SK-N-SH (cell line): Measurements from ENCODE around the gene R3HDM4. TPM values are rescaled to one million over a fixed set of nuclear protein-coding genes. Genes with fewer than 3 reads are reported as not detected.

Source experiments
- CTCF ChIA-PET: fragments of 300-600, 350-600 bp; formaldehyde crosslinking; extraction: SDS; loops from one replicate; lab custom pipeline; 2021; lab: Yijun Ruan, JAX
- POLR2A ChIA-PET: fragments of 350-600 bp; sonication (Branson Sonifier 250); formaldehyde crosslinking; extraction: SDS; loops from one replicate; lab custom pipeline; 2020; ENCODE audit warnings: antibody characterized with exemption, inconsistent platforms; lab: Yijun Ruan, JAX
- DNase-seq: peaks from one replicate; pipeline ENCODE4 v3.0.0; 2012
- H2AFZ ChIP-seq: fragments of 200-600 bp; sonication (generic); 2 replicates; pipeline ENCODE4 v1.8.1; 2016; ENCODE audit warnings: antibody characterized with exemption, mild to moderate bottlenecking, low read depth
- H3F3A ChIP-seq: fragments of 200-600 bp; sonication (generic); replicated peaks from 2 replicates; pipeline ENCODE3; 2016; ENCODE audit warnings: antibody characterized with exemption, mild to moderate bottlenecking; ENCODE audit not compliant: insufficient read depth
- H3K27ac ChIP-seq, 2 experiments: fragments of 200-500 bp in 1 of 2; fragments of 200-600 bp in 1 of 2; sonication (Bioruptor generic) in 1 of 2; sonication (generic), shearing (Covaris generic) in 1 of 2; 2 replicates each; pipeline versions ENCODE4 v1.5.1 to v1.6.1; 2014 to 2016; ENCODE audit warnings: low read depth in 2 of 2, inconsistent platforms in 1 of 2, low read length in 1 of 2, mild to moderate bottlenecking in 1 of 2, mixed read lengths in 1 of 2
- H3K27me3 ChIP-seq: fragments of 200-600 bp; sonication (generic), shearing (Covaris generic); 2 replicates; pipeline ENCODE4 v1.6.1; 2016; ENCODE audit warnings: mixed run types; ENCODE audit not compliant: insufficient read depth
- H3K36me3 ChIP-seq, 2 experiments: fragments of 200-500 bp in 1 of 2; fragments of 200-600 bp in 1 of 2; sonication (Bioruptor generic) in 1 of 2; sonication (generic) in 1 of 2; replicated peaks in 1 of 2; 2 replicates each; pipeline versions ENCODE3 to v1.5.1; 2014 to 2016; ENCODE audit warnings: low read length in 1 of 2, mild to moderate bottlenecking in 1 of 2; ENCODE audit not compliant: insufficient read depth in 2 of 2, control insufficient read depth in 1 of 2
- H3K4me1 ChIP-seq, 2 experiments: fragments of 200-500 bp in 1 of 2; fragments of 200-600 bp in 1 of 2; sonication (Bioruptor generic) in 1 of 2; sonication (generic), shearing (Covaris generic) in 1 of 2; 2 replicates each; pipeline versions ENCODE4 v1.5.1 to v1.6.1; 2014 to 2016; ENCODE audit warnings: low read depth in 1 of 2, low read length in 1 of 2, mixed run types in 1 of 2; ENCODE audit not compliant: insufficient read depth in 2 of 2, control insufficient read depth in 1 of 2
- H3K4me2 ChIP-seq: fragments of 200-600 bp; sonication (generic), shearing (Covaris generic); 2 replicates; pipeline ENCODE4 v1.6.1; 2017; ENCODE audit warnings: mixed run types
- H3K4me3 ChIP-seq, 2 experiments: fragments of 200-500 bp in 1 of 2; fragments of 200-600 bp in 1 of 2; sonication (Bioruptor generic) in 1 of 2; sonication (generic), shearing (Covaris generic) in 1 of 2; 2 replicates each; pipeline versions ENCODE4 v1.5.1 to v1.8.1; 2014 to 2016; ENCODE audit warnings: low read depth in 2 of 2, inconsistent platforms in 1 of 2, low read length in 1 of 2, mild to moderate bottlenecking in 1 of 2, mixed read lengths in 1 of 2, moderate library complexity in 1 of 2
- H3K79me2 ChIP-seq: fragments of 200-600 bp; sonication (generic); 2 replicates; pipeline ENCODE4 v1.8.1; 2017; ENCODE audit warnings: mild to moderate bottlenecking; ENCODE audit not compliant: insufficient read depth
- H3K9ac ChIP-seq: fragments of 200-600 bp; sonication (generic); 2 replicates; pipeline ENCODE4 v1.6.1; 2017; ENCODE audit warnings: mixed run types
- H3K9me2 ChIP-seq: fragments of 200-600 bp; sonication (generic); 2 replicates; pipeline ENCODE4 v1.6.1; 2017; ENCODE audit warnings: mixed run types
- H3K9me3 ChIP-seq: fragments of 200-600 bp; sonication (generic); 2 replicates; pipeline ENCODE4 v1.6.1; 2017; ENCODE audit warnings: mixed run types, mild to moderate bottlenecking, moderate library complexity
- H4K20me1 ChIP-seq: fragments of 200-600 bp; sonication (generic); 2 replicates; pipeline ENCODE4 v1.6.1; 2017; ENCODE audit warnings: mild to moderate bottlenecking, mixed run types; ENCODE audit not compliant: insufficient read depth
- CHD2 ChIP-seq: fragments of 150-350 bp; IDR thresholded peaks from 2 replicates; pipeline ENCODE4 v1.6.1; 2018; ENCODE audit warnings: low read length; ENCODE audit not compliant: partially characterized antibody
- ELF1 ChIP-seq: IDR thresholded peaks from 2 replicates; pipeline ENCODE4 v1.4.0; 2012
- EP300 ChIP-seq, 2 experiments: IDR thresholded peaks; 2 replicates each; pipeline versions ENCODE4 v1.4.0 to v1.6.1; 2012; ENCODE audit warnings: borderline replicate concordance in 1 of 2, low read depth in 1 of 2, low read length in 1 of 2
- FOXM1 ChIP-seq: IDR thresholded peaks from 2 replicates; pipeline ENCODE4 v1.4.0; 2012; ENCODE audit warnings: low read depth, mild to moderate bottlenecking
- GABPA ChIP-seq: IDR thresholded peaks from 2 replicates; pipeline ENCODE4 v1.4.0; 2012; ENCODE audit warnings: low read depth, mild to moderate bottlenecking
- GATA2 ChIP-seq: sonication (generic); formaldehyde crosslinking; IDR thresholded peaks from 2 replicates; pipeline ENCODE4 v1.5.0; 2020; ENCODE audit warnings: mild to moderate bottlenecking, missing genetic modification reagents
- MEF2A ChIP-seq: IDR thresholded peaks from 2 replicates; pipeline ENCODE4 v1.4.0; 2012; ENCODE audit warnings: low read depth, borderline replicate concordance
- MXI1 ChIP-seq: IDR thresholded peaks from 2 replicates; pipeline ENCODE4 v1.6.1; 2012; ENCODE audit warnings: mild to moderate bottlenecking, low read depth, low read length, improper control_type of control experiment
- NRF1 ChIP-seq: IDR thresholded peaks from 2 replicates; pipeline ENCODE4 v1.6.1; 2012; ENCODE audit warnings: low read depth, mild to moderate bottlenecking, low read length
- RCOR1 ChIP-seq: fragments of 150-350 bp; IDR thresholded peaks from 2 replicates; pipeline ENCODE4 v1.6.1; 2017; ENCODE audit warnings: antibody characterized with exemption, low read length
- RFX5 ChIP-seq: IDR thresholded peaks from 2 replicates; pipeline ENCODE4 v1.6.1; 2012; ENCODE audit warnings: mild to moderate bottlenecking, improper control_type of control experiment, low read length
- SIN3A ChIP-seq: IDR thresholded peaks from 2 replicates; pipeline ENCODE4 v1.6.1; 2012; ENCODE audit warnings: low read depth, mild to moderate bottlenecking, low read length, moderate library complexity, borderline replicate concordance
- SMC3 ChIP-seq: IDR thresholded peaks from 2 replicates; pipeline ENCODE4 v1.6.1; 2012; ENCODE audit warnings: low read depth, low read length, improper control_type of control experiment
- TAF1 ChIP-seq: IDR thresholded peaks from 2 replicates; pipeline ENCODE4 v1.6.1; 2012; ENCODE audit warnings: low read depth, mild to moderate bottlenecking, low read length, moderate library complexity, borderline replicate concordance
- USF1 ChIP-seq: IDR thresholded peaks from 2 replicates; pipeline ENCODE4 v1.4.0; 2012; ENCODE audit warnings: low read depth, borderline replicate concordance
- YY1 ChIP-seq: IDR thresholded peaks from 2 replicates; pipeline ENCODE4 v1.4.0; 2012; ENCODE audit warnings: low read depth, mild to moderate bottlenecking
- WGBS: methylation state at CpG from one replicate; pipeline ENCODE4 v1.1.6; 2017; ENCODE audit warnings: low lambda C conversion rate; 5-methylcytosine and 5-hydroxymethylcytosine counted together
- polyA plus RNA-seq, 3 experiments: library from polyadenylated mRNA; depleted of rRNA; stranded (reverse); fragments of >200 nt; gene quantifications; 2 replicates each; pipeline ENCODE4 v1.2.3, GENCODE V29; 2012
- TF ChIP-seq, protein P1 (sequence below): IDR thresholded peaks from 2 replicates; pipeline ENCODE4 v1.4.0; 2012; ENCODE audit warnings: low read depth
- TF ChIP-seq, protein P2 (sequence below): fragments of 150-350 bp; IDR thresholded peaks from 2 replicates; pipeline ENCODE4 v1.6.1; 2016; ENCODE audit warnings: mild to moderate bottlenecking, low read depth, low read length
- TF ChIP-seq, protein P3 (sequence below): fragments of 200-600 bp; sonication (generic); IDR thresholded peaks from 2 replicates; pipeline ENCODE4 v1.6.1; 2017; ENCODE audit warnings: antibody characterized with exemption, mild to moderate bottlenecking, moderate library complexity
- TF ChIP-seq, protein P4 (sequence below): IDR thresholded peaks from 2 replicates; pipeline ENCODE4; 2012

The R3HDM4 gene
- polyA plus RNA-seq, 1 of the 3 experiments (the other 2 are of a cell fraction), result 39.2 TPM

DNA sequence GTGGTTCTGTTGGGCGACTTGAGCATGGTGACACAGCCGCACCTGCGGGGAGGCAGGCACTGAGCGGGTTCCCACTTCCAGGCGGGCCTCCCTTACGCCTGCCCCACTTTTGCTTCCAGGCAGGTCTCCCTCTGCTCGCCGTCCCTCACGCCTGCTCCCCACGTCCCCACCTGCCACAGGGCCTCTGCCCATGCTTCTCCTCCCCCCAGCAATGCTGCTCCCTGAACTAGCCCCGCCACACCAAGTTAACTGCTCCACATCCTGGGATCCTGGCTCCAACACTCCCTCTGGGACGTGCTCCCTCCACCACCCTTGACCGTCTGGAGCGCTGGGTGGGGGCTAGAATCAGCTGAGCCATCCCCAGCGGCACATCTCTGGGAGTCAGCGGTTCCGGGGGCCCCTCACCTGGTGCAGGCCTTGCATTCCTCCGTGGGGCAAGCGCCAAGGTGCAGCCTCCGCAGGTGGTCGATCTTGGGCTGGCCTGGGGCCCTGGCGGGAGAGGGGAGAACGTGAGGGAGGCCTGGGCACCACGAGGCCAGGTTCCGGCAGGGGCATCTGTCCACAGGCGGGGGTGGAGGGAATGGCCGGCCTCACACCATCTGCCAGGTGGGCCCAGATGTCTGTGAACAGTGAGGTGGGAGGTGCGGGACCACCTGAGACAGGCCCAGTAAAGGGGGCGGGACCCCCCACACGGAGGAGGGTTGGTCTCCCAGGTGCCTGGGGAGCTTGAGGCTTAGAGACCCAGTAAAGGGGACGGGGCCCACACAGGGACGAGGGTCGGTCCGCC, 44.4 kb downstream of the R3HDM4 start:
- Histone ChIP-seq H3F3A (peaks cover 20% of the 10 kb centered on the region), H2AFZ (no peak overlapping the region), H3K79me2 (no peaks in the 10 kb centered on the region), H3K36me3 (peaks cover 0 to 30% of the 10 kb centered on the region in 2 experiments), H3K27me3 (no peaks in the 10 kb centered on the region), H3K4me1 (peaks cover 4 to 16% of the 10 kb centered on the region in 2 experiments; a peak in 2 of 4 replicates), H3K9me2 (no peaks in the 10 kb centered on the region), H3K4me3 (no peak overlapping the region), H3K27ac (peak overlapping the region in 1 of 2 experiments; percentile 67; a peak in 1 of 4 replicates), H4K20me1 (no peaks in the 10 kb centered on the region), H3K4me2 (no peak overlapping the region), H3K9ac (no peak overlapping the region), H3K9me3 (no peaks in the 10 kb centered on the region)
- ChIA-PET POLR2A (no interaction called here), CTCF (interaction anchor here (1.0 kb wide), 1 partner anchor 113 kb away, joined by 3 read pairs; no protein-coding TSS in a partner anchor)
- TF ChIP-seq, protein P1, sequence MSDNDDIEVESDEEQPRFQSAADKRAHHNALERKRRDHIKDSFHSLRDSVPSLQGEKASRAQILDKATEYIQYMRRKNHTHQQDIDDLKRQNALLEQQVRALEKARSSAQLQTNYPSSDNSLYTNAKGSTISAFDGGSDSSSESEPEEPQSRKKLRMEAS, result no peak
- TF ChIP-seq RCOR1 (no peak), NRF1 (no peak), YY1 (no peak), SIN3A (no peak), GATA2 (no peak), TAF1 (no peak), SMC3 (no peak), CHD2 (no peak)
- TF ChIP-seq, protein P2, sequence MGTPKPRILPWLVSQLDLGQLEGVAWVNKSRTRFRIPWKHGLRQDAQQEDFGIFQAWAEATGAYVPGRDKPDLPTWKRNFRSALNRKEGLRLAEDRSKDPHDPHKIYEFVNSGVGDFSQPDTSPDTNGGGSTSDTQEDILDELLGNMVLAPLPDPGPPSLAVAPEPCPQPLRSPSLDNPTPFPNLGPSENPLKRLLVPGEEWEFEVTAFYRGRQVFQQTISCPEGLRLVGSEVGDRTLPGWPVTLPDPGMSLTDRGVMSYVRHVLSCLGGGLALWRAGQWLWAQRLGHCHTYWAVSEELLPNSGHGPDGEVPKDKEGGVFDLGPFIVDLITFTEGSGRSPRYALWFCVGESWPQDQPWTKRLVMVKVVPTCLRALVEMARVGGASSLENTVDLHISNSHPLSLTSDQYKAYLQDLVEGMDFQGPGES, result no peak
- TF ChIP-seq, protein P3, sequence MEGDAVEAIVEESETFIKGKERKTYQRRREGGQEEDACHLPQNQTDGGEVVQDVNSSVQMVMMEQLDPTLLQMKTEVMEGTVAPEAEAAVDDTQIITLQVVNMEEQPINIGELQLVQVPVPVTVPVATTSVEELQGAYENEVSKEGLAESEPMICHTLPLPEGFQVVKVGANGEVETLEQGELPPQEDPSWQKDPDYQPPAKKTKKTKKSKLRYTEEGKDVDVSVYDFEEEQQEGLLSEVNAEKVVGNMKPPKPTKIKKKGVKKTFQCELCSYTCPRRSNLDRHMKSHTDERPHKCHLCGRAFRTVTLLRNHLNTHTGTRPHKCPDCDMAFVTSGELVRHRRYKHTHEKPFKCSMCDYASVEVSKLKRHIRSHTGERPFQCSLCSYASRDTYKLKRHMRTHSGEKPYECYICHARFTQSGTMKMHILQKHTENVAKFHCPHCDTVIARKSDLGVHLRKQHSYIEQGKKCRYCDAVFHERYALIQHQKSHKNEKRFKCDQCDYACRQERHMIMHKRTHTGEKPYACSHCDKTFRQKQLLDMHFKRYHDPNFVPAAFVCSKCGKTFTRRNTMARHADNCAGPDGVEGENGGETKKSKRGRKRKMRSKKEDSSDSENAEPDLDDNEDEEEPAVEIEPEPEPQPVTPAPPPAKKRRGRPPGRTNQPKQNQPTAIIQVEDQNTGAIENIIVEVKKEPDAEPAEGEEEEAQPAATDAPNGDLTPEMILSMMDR, result no peak
- WGBS, result 91% methylated on average over 21 of the region's 34 CpGs
- DNase-seq, result no peak

DNA sequence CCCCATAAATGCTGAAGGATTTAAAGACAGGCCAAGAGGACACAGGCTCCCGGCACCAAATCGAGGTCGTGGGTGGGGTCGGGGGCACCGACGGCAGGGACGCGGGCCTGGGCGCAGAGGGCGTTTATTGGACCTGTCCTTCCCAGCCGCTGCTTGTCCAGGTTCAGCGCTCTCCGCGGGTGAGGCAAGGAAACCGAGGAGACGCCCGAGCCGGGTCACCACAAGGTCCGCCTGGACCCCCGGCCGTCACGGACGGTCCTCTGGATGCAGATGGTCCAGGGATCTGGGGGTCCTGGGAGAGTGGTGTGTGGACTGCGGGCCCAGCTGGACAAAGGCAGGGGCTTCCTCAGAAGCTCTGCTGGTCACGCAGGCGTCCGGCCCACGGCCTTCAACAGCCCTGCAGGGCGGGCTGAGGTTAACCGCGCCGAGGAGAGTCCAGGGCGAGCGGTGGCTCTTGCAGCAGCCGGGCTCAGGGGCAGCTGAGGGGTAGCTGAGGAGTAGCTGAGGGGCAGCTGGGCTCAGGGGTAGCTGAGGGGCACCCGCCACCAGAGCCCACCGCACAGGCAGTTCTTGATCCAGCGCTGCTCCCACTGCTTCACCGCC, 45.1 kb downstream of the R3HDM4 start:
- WGBS, result 97% methylated on average over 26 of the region's 39 CpGs
- no peak for DNase-seq
- Histone ChIP-seq H3K36me3 (peaks cover 0 to 27% of the 10 kb centered on the region in 2 experiments), H3K4me2 (no peak overlapping the region), H3K27ac (no peak overlapping the region), H3K9ac (no peak overlapping the region), H3F3A (peaks cover 24% of the 10 kb centered on the region), H3K4me3 (no peak overlapping the region), H3K79me2 (no peaks in the 10 kb centered on the region), H3K9me3 (no peaks in the 10 kb centered on the region), H4K20me1 (no peaks in the 10 kb centered on the region), H3K4me1 (peaks cover 4 to 16% of the 10 kb centered on the region in 2 experiments; a peak in 2 of 4 replicates), H3K27me3 (no peaks in the 10 kb centered on the region), H3K9me2 (no peaks in the 10 kb centered on the region), H2AFZ (no peak overlapping the region)
- TF ChIP-seq MXI1 (no peak), USF1 (no peak), SMC3 (no peak), RFX5 (no peak), EP300 (IDR thresholded peaks at IDR 0.05; ENCODE audit: borderline replicate concordance in 1 of 2, low read depth in 1 of 2, low read length in 1 of 2) (no peak), YY1 (no peak), GABPA (no peak), RCOR1 (no peak), FOXM1 (no peak), ELF1 (no peak), MEF2A (no peak)
- TF ChIP-seq, protein P4, sequence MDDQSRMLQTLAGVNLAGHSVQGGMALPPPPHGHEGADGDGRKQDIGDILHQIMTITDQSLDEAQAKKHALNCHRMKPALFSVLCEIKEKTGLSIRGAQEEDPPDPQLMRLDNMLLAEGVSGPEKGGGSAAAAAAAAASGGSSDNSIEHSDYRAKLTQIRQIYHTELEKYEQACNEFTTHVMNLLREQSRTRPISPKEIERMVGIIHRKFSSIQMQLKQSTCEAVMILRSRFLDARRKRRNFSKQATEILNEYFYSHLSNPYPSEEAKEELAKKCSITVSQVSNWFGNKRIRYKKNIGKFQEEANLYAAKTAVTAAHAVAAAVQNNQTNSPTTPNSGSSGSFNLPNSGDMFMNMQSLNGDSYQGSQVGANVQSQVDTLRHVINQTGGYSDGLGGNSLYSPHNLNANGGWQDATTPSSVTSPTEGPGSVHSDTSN, result no peak
- CTCF ChIA-PET, result interaction anchor here (1.0 kb wide), 1 partner anchor 114 kb away, joined by 3 read pairs; no protein-coding TSS in a partner anchor
- POLR2A ChIA-PET, result no interaction called here
